Esophagus muscularis mucosa (tissue), 4 donors: ENCODE measurements around the gene DSCAM.

Experiments
- CTCF ChIP-seq, 3 experiments: fragments of 200-600 bp in 2 of 3; fragments of 450-650 bp in 1 of 3; sonication (generic) in 2 of 3; IDR thresholded peaks; one replicate each; pipeline ENCODE4 v1.5.1; 2017 to 2019; ENCODE audit warnings: antibody characterized with exemption in 3 of 3, mild to moderate bottlenecking in 2 of 3, moderate library complexity in 1 of 3
- EP300 ChIP-seq: sonication (generic); formaldehyde crosslinking; IDR thresholded peaks from one replicate; pipeline ENCODE4 v1.6.1; 2017; ENCODE audit warnings: antibody characterized with exemption
- POLR2A ChIP-seq: fragments of 450-650 bp; IDR thresholded peaks from one replicate; pipeline ENCODE4 v1.6.1; 2017; ENCODE audit warnings: antibody characterized with exemption, moderate library complexity, mild to moderate bottlenecking, low read depth
- POLR2AphosphoS5 ChIP-seq, 2 donors: sonication (generic); formaldehyde crosslinking; IDR thresholded peaks; one replicate each; pipeline ENCODE4 v1.6.1; 2017; ENCODE audit warnings: antibody characterized with exemption in 2 of 2

GRCh38 chr21:40796464-40796863 is 50.5 kb downstream of the DSCAM start:
- TF ChIP-seq CTCF (IDR thresholded peaks at IDR 0.05), result no peak
- no peak for TF ChIP-seq POLR2A
- TF ChIP-seq POLR2AphosphoS5 (IDR thresholded peaks at IDR 0.05), result no peak
- no peak for TF ChIP-seq EP300
